ENCODE measurements around the gene SERTAD3.
"Not testable (repeated sequence)": the region's sequence is repeated elsewhere in the genome, so short reads cannot be mapped to it uniquely, and the experiment has no call there.

SERTAD3 gene

DNA sequence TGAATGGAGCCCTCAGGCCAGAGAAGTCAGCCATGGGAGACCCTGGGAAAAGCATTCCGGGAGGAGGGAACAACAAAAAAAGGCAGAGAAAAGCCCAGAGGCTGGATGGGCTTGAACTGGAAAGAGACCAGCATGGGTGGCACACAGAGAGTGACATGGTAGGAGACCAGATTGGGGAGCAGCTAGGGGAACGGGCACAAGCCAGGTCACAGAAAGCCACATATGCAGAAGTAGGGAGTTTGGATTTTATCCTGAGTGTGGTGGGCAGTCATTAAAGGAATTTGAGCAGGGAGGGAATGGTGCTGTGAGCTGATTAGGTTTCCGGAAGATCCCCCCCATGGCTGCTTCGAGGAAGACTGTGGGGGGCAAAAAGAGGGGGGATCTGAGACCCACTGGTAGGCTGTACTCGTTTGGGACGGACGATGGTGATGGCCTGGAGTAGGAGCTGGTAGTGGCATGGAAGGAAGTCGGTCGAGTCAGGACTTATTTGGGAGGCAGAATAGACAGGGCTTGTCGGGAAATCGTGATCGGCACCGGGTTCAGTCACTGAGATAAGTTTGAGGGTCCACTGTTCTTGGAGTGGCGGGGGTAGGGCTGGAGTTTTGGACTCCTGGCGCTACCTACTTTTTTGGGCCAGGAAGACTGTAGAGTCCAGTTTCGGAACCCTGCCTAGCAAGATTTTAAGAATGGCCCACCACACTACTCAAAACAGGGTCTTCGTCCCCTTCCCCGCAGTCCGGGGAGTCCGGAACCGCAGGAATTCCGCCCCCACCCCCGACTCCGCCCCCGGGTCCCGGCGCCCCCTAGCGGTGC lies 19.3 kb downstream of the SERTAD3 start:
- no peak for DNase-seq

DNA sequence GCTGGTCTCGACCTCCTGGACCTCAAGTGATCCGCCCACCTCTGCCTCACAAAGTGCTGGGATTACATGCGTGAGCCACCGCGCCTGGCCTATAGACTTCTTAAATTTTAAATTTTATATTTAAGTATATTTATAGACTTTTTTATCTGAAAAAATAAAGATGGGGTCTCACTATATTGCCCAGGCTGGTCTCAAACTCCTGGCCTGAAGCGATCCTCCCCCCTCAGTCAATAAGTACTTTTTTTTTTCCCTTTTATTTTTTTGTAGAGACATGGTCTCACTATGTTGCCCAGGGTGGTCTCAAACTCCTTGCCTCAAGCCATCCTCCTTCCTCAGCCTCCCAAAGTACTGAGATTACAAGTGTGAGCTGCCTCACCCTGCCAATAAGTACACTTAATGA lies 20.2 kb downstream of the SERTAD3 start:
- DNase-seq: no peak

DNA sequence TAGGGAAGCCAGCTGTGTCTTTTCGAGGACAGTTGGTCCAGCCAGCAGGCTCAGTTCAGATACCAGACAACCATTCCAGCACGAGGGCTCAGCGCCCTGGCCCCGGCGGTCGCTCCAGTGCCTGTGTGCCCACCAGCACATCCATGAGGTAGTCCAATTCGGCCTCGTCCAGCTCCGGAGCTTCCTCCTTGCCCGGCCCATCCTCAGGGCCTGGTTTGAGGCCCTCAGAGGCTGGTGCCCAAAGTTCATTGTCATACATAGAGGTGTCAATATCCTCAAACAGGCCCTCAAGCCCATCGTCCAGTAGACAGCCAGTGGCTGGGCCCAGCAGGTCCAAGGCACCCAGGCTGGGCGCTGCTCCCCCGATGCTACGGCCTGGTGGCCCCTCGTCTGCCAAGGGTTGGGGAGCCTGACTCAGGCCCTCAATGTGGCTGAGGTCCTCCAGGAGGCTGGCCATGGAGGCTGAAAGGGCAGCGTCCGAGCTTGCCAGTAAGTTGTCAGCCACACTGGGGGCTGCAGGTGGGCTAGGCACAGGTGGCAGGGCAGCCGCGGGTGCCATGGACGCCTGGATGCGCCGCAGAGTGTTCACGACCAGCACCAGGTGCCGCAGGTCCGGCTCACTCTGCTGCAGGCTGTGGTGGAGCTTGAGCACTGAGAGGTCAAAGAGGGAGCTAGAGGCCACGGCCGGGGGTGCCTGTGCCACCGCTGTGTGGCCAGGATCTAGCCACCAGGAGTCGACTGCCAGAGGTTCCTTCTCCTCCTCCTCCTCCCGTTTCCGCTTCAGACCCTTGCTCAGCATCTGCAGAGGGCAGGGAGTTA lies 21.2 kb downstream of the SERTAD3 start:
- no peak for DNase-seq

DNA sequence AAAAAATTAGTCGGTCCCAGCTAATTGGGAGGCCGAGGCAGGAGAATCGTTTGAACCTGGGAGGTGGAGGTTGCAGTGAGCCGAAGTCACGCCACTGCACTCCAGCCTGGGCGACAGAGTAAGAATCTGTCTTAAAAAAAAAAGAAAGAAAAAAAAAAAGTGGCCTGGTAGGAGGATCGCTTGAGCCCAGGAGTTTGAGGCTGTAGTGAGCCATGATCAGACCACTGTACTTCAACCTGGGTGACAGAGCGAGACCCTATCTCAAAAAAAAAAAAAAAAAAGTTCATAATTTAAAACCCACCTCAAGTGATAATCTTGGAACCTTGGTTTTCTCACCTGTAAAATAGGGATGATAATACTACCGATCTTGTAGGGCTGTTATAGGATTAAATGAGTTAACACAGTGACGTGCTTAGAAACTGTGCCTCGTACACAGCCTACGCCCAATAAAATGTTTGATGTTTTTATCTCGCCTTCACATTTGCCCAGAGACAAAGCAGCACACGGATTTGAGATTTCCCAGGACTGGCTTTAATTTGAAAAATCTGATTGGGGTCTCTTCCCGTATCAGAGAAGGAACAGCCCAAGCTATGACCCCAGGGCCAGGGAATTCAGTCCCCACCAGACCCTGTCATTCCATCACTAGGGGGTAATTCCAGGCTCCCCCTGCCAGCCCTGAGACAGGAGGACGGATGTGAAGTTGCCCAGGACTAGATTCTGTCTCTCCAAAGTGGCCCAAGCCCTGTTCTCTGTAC lies 22.0 kb downstream of the SERTAD3 start:
- DNase-seq: no peak

DNA sequence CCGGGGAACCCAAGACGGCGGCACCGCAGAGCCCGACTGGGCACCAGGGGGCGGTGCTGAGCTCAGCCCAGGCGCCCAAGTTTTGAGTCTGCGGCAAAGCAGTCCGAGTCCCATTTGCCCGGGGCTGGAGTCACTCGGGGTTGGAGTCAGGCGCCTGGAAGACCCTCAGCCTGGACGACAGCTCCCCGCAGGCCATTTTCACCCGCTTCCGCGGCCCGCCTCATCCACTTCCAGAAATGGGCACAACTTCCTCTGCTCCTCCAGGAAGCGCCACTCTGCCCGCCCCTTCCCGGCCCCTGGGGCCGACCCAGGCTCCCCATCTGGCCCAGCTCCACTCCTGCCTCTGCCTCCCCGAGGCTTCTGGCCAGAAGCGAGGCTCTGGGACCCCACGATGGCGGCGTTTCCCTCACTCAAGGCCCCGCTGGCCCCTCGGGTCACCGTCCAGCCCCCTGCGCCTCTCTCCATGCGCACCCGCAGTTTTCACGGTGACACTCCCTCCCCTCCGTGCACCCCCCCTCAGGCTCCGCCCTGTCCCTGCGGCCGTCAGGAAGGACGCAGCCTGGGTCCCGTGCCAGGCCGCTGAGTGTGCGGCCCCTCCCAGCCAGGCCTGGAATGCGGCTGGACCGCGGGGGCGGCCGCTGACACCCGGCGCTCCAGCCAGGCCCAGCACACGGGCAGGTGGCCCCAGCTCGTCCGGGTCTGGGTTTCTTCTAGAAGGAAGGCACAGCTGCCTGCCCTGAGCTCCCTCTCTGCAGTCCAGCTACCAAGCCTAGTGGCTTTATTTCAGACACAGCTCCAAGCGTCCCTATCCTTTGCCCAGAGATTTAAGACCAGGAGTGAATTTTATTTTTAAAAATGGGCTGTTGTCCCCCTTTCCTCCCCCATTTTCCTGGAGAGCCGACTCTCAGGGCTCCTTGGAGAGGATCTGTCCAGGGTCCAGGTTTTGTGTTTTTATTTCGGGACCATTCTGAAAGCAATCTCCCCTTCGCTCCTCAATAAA lies 23.1 kb downstream of the SERTAD3 start:
- peak; percentile 59 for DNase-seq

DNA sequence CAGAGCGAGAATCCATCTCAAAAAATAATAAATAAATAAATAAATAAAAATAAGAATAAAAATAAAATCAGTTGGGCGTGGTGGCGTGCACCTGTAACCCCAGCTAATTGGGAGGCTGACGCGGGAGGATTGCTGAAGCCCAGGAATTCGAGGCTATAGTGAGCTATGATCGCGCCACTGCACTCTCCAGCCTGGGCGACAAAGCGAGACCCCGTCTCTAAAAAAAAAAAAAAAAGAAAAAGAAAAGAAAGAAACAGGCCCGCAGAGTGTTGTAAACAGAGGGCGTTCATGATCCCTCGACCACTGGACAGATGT lies 23.7 kb downstream of the SERTAD3 start:
- no peak for DNase-seq

DNA sequence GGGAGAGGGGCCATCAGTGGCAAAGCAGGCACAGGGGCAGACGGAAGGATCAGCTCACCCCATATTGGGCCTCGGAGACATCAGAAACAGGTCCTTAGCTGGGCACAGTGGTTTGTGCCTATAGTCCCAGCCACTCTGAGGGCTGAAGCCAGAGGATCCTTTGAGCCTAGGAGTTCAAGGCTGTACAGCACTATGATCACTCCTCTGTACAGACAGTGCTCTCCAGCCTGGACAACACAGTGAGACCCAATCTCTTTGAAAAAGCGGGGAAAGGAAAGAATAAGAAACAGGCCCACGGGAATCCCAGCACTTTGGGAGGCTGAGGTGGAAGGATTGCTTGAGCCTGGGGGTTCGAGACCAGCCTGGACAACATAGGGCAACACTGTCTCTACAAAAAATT lies 24.4 kb downstream of the SERTAD3 start:
- no peak for DNase-seq

DNA sequence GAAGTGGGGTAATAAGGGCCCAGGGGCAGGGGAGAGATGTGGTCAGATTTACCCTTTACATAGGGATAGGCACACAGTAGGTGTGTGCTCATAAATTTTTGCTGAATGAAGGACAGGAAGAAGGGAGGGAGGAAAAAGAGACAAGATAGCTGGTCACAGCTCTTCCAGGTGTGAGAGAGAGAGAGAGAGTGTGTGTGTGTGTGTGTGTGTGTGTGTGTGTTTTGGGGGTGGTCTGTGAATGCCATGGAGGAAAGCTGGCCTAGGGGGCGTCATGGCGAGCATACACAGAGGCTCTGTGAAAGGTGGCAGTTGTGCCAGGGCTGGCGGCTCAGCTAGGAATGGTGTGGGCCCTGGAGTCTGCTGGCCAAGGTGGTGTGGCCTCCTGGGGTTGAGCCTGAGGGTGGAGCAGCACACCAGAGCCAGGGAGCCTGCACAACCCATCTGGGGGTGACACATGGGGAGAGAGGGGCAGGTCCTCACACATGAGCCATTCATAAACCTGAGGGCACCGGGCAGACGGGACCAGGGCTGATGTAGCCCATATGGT lies 25.0 kb downstream of the SERTAD3 start:
- no peak for DNase-seq

DNA sequence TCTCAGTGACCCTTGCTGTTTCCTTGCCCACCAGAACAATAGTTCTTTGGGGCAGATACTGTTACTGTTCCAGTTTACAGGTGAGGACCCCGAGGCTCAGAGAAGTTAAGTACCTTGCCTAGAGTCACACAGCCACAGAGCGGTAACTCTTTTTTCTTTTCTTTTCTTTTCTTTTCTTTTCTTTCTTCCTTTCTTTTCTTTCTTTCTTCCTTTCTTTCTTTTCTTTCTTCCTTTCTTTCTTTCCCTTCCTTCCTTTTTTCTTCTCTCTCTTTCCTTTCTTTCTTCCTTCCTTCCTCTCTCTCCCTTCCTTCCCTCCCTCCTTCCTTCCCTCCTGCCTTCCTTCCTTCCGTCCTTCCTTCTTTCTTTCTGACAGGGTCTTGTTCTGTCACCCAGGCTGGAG lies 26.1 kb downstream of the SERTAD3 start:
- no peak for DNase-seq

DNA sequence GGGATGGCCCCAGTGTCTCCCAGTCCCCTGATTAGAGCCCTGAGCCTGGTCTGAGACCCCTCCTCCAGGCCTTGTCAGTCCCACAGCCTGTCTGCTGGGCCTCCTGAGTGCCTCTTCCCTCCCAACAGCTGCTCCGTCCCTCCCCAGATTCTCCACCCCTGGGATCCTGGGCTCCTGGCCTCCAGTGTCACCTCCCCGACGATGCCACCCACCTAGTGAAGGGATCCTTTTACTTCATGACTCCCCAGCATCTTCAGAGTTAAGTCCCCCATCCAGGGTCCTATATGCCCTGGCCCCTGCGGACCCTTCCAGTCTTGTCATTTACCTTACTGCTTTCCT lies 26.5 kb downstream of the SERTAD3 start:
- DNase-seq: no peak

DNA sequence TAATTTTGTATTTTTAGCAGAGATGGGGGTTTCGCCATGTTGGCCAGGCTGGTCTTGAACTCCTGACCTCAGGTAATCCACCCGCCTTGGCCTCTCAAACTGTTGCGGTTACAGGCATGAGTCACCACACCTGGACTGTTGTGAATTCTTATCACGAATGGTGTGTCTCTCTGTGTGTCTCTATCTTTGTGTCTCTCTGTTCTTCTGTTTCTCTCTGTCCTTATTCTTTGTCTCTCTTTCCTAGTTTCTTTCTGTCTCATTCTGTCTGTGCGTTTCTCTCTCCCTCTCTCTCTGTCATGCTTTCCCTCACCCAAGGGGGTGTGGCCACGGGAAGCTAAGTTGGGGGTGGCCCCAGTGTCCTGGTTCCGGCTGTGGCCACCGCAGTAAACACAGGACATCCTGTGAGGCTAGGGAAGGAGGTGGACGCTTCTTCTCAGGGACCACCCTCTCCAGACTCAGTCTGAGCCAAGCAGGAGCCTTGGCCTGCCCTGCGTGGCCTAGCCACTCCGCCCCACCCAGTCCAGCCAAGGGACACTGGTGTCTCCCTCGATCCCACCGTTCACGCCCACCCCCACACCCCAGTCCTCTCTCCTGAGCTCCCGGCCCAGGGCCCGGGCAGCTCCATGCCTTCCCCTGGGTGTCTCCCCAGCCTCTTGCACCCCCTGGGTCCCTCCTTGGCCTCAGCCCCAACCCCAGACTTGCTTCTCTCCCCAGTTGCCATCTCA lies 27.1 kb downstream of the SERTAD3 start:
- no peak for DNase-seq

DNA sequence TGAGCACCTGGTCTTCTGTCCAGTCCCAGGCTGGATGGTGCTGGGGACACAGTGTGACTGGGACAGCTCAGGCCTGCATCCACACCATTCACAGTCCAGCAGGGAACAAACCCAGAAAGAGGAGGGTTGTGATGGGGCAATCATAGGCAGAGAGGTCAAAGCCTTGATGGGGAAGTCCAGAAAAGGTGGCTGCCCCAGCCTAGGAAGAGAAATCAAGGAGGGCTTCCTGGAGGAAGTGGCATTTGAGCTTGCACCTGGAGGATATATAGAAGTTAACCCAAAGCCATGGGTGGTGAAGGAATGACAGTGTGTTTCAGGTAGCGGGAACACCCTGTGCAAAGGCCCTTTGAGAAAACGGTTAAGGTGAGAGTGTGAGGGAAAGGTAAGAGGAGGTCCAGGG lies 28.4 kb downstream of the SERTAD3 start:
- DNase-seq: no peak

DNA sequence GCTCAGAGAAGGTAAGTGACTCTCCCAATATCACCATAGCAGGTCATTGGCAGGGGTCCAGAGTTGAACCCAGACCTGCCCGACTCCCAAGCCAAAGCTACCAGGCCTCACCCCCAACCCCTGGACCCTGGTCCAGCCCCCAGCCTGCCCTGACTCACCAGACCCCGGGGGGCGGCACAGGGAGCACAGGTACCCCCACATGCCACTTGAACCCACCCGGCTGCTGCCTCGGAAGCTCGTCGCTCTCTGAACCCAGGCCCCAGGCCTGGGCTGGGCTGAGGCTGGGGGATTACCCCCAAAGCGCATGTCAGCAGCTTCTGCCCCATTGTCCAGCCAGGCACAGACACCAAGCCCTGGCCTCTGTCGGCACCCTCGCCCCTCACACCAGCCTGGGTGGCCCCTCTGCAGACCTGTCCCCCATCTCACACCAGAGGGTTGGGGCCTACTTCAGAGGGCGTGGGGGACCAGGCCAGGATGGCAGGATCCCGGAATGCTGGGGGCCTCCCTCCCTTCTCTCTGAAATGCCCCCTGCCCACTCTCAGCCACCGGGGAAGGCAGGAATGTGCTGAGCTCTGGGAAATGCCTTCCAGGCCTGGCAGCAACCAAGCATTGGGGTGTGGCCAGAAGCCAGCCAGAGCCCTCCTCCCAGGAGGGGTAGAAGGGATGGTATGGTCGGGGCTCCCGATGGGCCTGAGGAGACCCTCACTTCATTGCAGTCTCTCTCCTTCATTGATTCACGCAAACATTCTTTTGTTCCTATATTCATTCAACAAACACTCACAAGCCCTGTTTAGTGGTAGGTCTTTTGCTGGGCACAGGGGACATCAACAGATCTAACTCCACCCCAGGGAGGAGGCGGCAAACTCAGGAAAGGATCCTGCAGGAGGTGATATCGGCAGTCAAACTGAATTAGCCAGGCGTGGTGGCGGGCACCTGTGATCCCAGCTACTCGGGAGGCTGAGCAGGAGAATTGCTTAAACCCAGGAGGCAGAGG lies 29.3 kb downstream of the SERTAD3 start:
- DNase-seq: no peak

DNA sequence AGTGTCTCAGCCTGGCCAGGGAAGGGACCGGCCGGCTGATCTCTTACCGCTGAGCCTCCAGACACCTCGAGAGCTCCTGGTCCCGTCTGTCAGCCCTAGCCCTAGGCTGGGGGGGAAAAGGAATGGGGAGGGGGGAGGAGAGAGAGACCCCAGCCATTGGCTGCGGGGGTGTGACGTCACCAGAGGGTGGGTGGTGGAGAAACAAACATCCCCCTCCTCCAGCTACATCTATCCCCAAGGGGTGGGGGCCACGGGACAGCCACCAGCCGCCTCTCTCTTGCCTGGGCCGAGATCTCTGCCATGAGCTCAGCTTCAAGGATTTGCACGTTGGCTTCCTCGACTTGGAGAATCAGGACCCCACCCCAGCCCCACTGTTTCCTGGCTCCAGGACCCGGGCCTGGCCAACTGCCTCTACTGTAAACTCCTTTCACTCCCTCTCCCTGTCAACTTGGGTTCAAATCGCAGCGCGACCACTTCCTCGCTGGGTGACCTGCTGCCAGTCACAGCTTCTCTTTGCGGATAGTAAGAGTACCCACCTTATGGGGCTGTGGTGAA lies 30.8 kb downstream of the SERTAD3 start, which contains the start of gene PRX:
Gene PRX (minus strand): TSS at position 88 of the 555 bp plus-strand sequence. CDS start 5,446 bp downstream, outside the sequence.
- no peak for DNase-seq

DNA sequence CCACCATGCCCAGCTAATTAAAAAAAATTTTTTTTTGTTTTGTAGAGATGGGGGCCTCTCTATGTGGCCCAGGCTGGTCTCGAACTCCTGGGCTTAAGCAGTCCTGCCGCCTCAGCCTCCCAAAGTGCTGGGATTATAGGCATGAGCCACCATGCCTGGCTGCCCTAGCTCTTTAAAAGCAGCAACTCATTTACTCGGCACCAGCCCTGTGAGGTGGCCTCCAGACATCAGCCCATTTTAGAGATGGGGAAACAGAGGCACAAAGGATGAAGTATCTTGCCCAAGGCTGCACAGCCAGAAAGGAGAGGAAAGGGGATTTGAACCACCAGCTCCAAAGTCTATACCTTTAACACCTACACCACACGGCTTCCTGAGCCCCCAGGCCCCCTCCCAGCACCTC lies 31.3 kb downstream of the SERTAD3 start:
- DNase-seq: no peak

DNA sequence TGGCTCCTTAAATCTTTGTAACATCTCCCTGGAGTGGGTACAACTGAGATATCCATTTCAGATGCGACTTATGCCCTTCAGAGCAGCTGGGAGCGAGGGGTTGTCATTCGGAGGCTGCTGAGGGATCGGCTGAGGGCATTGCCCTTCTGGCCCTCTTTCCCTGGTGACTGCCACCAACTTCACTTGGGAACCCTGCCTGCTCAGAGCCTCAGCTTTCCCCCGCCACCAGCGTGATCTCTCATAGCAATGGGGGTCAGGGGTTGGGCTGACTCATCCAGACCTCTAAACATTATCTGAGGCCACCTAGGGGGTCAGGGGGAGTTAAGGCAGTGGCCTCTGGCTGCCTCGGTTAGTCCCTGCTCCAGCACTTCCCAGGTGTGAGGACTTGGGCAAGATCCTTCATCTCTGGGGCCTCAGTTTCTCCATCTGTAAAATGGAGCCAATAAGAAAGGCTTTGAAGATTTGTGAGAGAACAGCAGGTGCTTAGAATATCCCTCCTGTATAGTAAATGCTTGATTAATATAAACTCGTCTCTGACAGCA lies 32.1 kb downstream of the SERTAD3 start:
- DNase-seq: no peak

DNA sequence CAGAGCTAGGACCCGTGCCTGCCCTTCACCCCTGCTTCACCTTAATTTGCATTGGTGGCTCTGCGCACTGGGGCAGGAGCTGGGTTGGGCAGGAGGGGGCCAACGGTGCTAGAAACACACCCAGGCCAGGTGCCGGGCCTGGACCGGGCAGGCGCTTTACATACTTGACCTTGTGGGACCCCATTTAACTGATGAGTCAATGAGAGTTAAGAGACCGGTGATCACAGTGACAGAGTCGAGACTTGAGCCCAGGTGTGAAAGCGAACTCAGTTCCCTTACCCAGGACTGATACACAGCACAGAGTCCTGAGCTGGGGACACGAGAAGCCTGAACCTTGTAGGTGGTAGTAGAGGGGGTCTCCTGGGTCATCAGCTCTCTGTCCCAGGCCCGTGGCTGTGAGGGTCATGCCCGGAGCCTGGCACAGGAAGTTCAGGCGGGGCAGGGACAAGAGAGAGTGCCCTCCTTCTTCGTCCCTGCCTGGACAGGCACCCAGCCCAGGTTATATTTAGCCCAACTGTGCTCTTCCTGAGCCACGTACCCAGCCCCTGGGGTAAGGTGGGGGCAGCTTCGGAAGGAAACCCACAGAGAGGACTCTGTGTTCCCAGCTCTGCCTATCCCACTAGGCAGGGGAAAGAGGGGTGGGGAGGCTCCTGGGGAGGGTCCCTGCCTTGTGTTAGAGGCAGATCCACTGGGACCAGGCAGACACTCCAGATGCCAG lies 32.9 kb downstream of the SERTAD3 start:
- no peak for DNase-seq

DNA sequence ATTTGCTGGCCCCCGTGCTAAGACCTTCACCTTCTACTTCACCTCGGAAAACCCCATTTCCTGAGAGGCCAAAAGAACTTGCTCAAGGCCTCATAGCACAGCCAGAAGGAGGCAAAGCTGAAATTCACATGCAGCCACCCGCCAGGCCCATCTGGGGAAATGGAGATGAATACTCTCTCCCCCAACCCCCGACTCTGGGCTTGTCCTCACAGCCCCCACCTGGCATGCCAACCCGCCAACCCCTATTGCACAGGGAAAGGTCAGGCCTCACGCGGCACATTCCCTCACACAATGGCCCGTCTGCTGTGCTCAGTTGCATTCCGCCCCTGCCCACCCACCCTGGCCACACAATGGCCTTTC lies 34.1 kb downstream of the SERTAD3 start:
- DNase-seq: no peak

DNA sequence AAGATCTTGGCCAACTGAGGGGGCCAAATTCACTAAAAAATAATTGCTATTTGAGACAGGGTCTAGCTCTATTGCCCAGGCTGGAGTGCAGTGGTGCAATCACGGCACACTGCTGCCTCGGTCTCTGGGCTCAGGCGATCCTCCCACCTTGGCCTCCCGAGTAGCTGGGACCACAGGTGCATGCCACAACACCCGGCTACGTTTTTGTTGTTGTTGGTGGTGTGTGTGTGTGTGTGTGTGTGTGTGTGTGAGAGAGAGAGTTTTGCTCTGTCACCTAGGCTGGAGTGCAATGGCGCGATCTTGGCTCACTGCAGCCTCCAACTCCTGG lies 35.6 kb downstream of the SERTAD3 start:
- not testable (repeated sequence) for DNase-seq

Data from activated gamma-delta T cell (primary cell).